Left ventricle myocardium inferior (tissue), 1 donor: ENCODE data around the gene SPTLC2. TPM values are rescaled to one million over a fixed set of nuclear protein-coding genes. Genes with fewer than 3 reads are reported as not detected.
"Not testable (repeated sequence)": the region's sequence is repeated elsewhere in the genome, so short reads cannot be mapped to it uniquely, and the experiment has no call there.

Experiments
- DNase-seq: peaks from one replicate; pipeline ENCODE4 v3.0.0-alpha.2; 2020
- H3K27ac ChIP-seq: fragments of 200-600 bp; replicated peaks from 2 replicates; pipeline ENCODE4 v1.8.0; 2021
- H3K27me3 ChIP-seq: fragments of 200-600 bp; 2 replicates; pipeline ENCODE4 v1.8.0; 2021; ENCODE audit warnings: low read depth
- H3K36me3 ChIP-seq: fragments of 200-600 bp; 2 replicates; pipeline ENCODE4 v1.8.0; 2021
- H3K4me1 ChIP-seq: fragments of 200-600 bp; 2 replicates; pipeline ENCODE4 v1.8.0; 2021
- H3K4me3 ChIP-seq: fragments of 200-600 bp; 2 replicates; pipeline ENCODE4 v1.8.0; 2021; ENCODE audit warnings: mild to moderate bottlenecking, moderate library complexity
- H3K9me3 ChIP-seq: fragments of 200-600 bp; replicated peaks from 2 replicates; pipeline ENCODE4 v1.8.0; 2021
- intact Hi-C: fragments of 100-400 bp; cut with micrococcal nuclease; formaldehyde crosslinking; loops from one replicate; pipeline ENCODE4 v1.11.0; 2022
- long read RNA-seq: library from polyadenylated mRNA; unstranded; transcript quantifications from one replicate; pipeline ENCODE4 v2.0.0, GENCODE V29; 2021
- total RNA-seq: library from RNA; stranded (reverse); fragmentation: NEBNext Ultra II Directional; extraction: Animal tissue kit (Norgen Biotek cat#: 25700); gene quantifications from one replicate; pipeline ENCODE4 v1.2.1, GENCODE V29; 2021
- TF ChIP-seq, protein P1 (sequence below): fragments of 200-600 bp; IDR thresholded peaks from 2 replicates; pipeline ENCODE4 v1.8.0; 2021; ENCODE audit warnings: antibody characterized with exemption, mild to moderate bottlenecking, borderline replicate concordance
- donor health status: DM: no; HTN: yes; CAD: no; lungs with severe emphysema.

The SPTLC2 gene
- total RNA-seq = 11.5 TPM
- long read RNA-seq, full-length matches to known transcripts = 11 of 16 reads
- long read RNA-seq, partial matches to known transcripts = 0 of 16 reads
- long read RNA-seq, other reads (novel, unspliced or antisense) = 5 of 16 reads

- peak within 1 kb of the TSS; percentile 93 for H3K27ac ChIP-seq
- TF ChIP-seq, protein P1, sequence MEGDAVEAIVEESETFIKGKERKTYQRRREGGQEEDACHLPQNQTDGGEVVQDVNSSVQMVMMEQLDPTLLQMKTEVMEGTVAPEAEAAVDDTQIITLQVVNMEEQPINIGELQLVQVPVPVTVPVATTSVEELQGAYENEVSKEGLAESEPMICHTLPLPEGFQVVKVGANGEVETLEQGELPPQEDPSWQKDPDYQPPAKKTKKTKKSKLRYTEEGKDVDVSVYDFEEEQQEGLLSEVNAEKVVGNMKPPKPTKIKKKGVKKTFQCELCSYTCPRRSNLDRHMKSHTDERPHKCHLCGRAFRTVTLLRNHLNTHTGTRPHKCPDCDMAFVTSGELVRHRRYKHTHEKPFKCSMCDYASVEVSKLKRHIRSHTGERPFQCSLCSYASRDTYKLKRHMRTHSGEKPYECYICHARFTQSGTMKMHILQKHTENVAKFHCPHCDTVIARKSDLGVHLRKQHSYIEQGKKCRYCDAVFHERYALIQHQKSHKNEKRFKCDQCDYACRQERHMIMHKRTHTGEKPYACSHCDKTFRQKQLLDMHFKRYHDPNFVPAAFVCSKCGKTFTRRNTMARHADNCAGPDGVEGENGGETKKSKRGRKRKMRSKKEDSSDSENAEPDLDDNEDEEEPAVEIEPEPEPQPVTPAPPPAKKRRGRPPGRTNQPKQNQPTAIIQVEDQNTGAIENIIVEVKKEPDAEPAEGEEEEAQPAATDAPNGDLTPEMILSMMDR = peak; percentile 4
- H3K4me3 ChIP-seq = peak within 1 kb of the TSS; percentile 90
- intact Hi-C loops = no loop called here
- H3K4me1 ChIP-seq = peaks cover 29% of the 10 kb centered on the region
- no peaks in the 10 kb centered on the region for H3K9me3 ChIP-seq
- no peaks in the 10 kb centered on the region for H3K36me3 ChIP-seq
- H3K27me3 ChIP-seq = no peaks in the 10 kb centered on the region
- DNase-seq = peak; percentile 98
Observed at GRCh38 chr14:77616454-77617229, at the start of gene SPTLC2. TSS of gene SPTLC2 (minus strand) at chr14:77616637. CDS start at chr14:77616579, 58 bp downstream.

GRCh38 chr14:77663293-77663692 lies 46.9 kb upstream of the SPTLC2 start:
- H3K27me3 ChIP-seq = peaks cover 6% of the 10 kb centered on the region
- no peak overlapping the region for H3K4me3 ChIP-seq
- TF ChIP-seq, protein P1 = no peak
- H3K27ac ChIP-seq = peak overlapping the region; percentile 61
- intact Hi-C loops = no loop called here
- peaks cover 4% of the 10 kb centered on the region for H3K4me1 ChIP-seq
- DNase-seq = no peak
- no peaks in the 10 kb centered on the region for H3K9me3 ChIP-seq
- H3K36me3 ChIP-seq = no peaks in the 10 kb centered on the region

DNA sequence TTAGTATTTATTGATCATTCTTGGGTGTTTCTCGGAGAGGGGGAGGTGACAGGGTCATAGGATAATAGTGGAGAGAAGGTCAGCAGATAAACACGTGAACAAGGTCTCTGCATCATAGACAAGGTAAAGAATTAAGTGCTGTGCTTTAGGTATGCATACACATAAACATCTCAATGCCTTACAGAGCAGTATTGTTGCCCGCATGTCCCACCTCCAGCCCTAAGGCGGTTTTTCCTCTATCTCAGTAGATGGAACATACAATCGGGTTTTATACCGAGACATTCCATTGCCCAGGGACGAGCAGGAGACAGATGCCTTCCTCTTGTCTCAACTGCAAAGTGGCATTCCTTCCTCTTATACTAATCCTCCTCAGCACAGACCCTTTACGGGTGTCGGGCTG lies 45.1 kb upstream of the SPTLC2 start:
- intact Hi-C loops, H3K36me3 ChIP-seq, H3K9me3 ChIP-seq, H3K4me3 ChIP-seq, H3K4me1 ChIP-seq, H3K27me3 ChIP-seq, H3K27ac ChIP-seq, DNase-seq: not testable (repeated sequence)

GRCh38 chr14:77660754-77661153 lies 44.3 kb upstream of the SPTLC2 start:
- no peak overlapping the region for H3K4me3 ChIP-seq
- TF ChIP-seq, protein P1 = no peak
- H3K4me1 ChIP-seq = peaks cover 8% of the 10 kb centered on the region
- peaks cover 6% of the 10 kb centered on the region for H3K27me3 ChIP-seq
- no peaks in the 10 kb centered on the region for H3K9me3 ChIP-seq
- no peaks in the 10 kb centered on the region for H3K36me3 ChIP-seq
- intact Hi-C loops = no loop called here
- H3K27ac ChIP-seq = no peak overlapping the region
- DNase-seq = no peak

- no peaks in the 10 kb centered on the region for H3K9me3 ChIP-seq
- no peak for DNase-seq
- intact Hi-C loops = no loop called here
- no peaks in the 10 kb centered on the region for H3K36me3 ChIP-seq
- H3K4me1 ChIP-seq = peaks cover 8% of the 10 kb centered on the region
- TF ChIP-seq, protein P1 = no peak
- no peak overlapping the region for H3K27ac ChIP-seq
- no peak overlapping the region for H3K4me3 ChIP-seq
- peaks cover 6% of the 10 kb centered on the region for H3K27me3 ChIP-seq
Observed at GRCh38 chr14:77659831-77660230, 43.4 kb upstream of the SPTLC2 start.

GRCh38 chr14:77657280-77657679 lies 40.8 kb upstream of the SPTLC2 start:
- TF ChIP-seq, protein P1 = no peak
- Histone ChIP-seq H3K9me3 (no peaks in the 10 kb centered on the region), H3K4me1 (peaks cover 4% of the 10 kb centered on the region), H3K4me3 (no peak overlapping the region), H3K27me3 (peaks cover 6% of the 10 kb centered on the region), H3K36me3 (no peaks in the 10 kb centered on the region), H3K27ac (peak overlapping the region; percentile 54)
- no peak for DNase-seq
- intact Hi-C loops = no loop called here
